Neural progenitor cell (in vitro differentiated cells): Measurements from ENCODE around the gene BNIPL. TPM values are rescaled to one million over a fixed set of nuclear protein-coding genes. Genes with fewer than 3 reads are reported as not detected.

Experiments used
- DNase-seq: peaks from one replicate; pipeline ENCODE4 v3.0.0-alpha.2; 2016; ENCODE audit warnings: low spot score
- H2AFZ ChIP-seq: fragments of 200-600 bp; sonication (generic); replicated peaks from 2 replicates; pipeline ENCODE4 v1.6.1; 2016; ENCODE audit warnings: antibody characterized with exemption
- H3F3A ChIP-seq: fragments of 200-600 bp; sonication (generic); 2 replicates; pipeline ENCODE4 v1.6.1; 2016; ENCODE audit warnings: antibody characterized with exemption, low read depth
- H3K27ac ChIP-seq: fragments of 200-600 bp; sonication (generic); 2 replicates; pipeline ENCODE4 v1.5.1; 2016; ENCODE audit warnings: mild to moderate bottlenecking
- H3K27me3 ChIP-seq: fragments of 200-600 bp; sonication (generic); 2 replicates; pipeline ENCODE4 v1.6.1; 2016; ENCODE audit warnings: mild to moderate bottlenecking, moderate library complexity
- H3K36me3 ChIP-seq: fragments of 200-600 bp; sonication (generic); 2 replicates; pipeline ENCODE4 v1.5.1; 2016
- H3K4me1 ChIP-seq: fragments of 200-600 bp; sonication (generic); 2 replicates; pipeline ENCODE4 v1.6.1; 2016; ENCODE audit warnings: mixed run types
- H3K4me2 ChIP-seq: fragments of 200-600 bp; sonication (generic); 2 replicates; pipeline ENCODE4 v1.6.1; 2016
- H3K4me3 ChIP-seq: fragments of 200-600 bp; sonication (generic); 2 replicates; pipeline ENCODE4 v1.5.1; 2016
- H3K79me2 ChIP-seq: fragments of 200-600 bp; sonication (generic); 2 replicates; pipeline ENCODE4 v1.6.1; 2016; ENCODE audit warnings: low read depth
- H3K9ac ChIP-seq: fragments of 200-600 bp; sonication (generic); 2 replicates; pipeline ENCODE4 v1.6.1; 2016
- H3K9me3 ChIP-seq: fragments of 200-600 bp; sonication (generic); 2 replicates; pipeline ENCODE4 v1.5.1; 2016; ENCODE audit warnings: low read depth
- H4K20me1 ChIP-seq: fragments of 200-600 bp; sonication (generic); 2 replicates; pipeline ENCODE4 v1.6.1; 2016; ENCODE audit warnings: low read depth
- H3K27ac Mint-ChIP-seq: 3 replicates; pipeline ENCODE4 v1.8.0; 2021; ENCODE audit warnings: mixed read lengths
- H3K27me3 Mint-ChIP-seq: 2 replicates; pipeline ENCODE4 v1.8.0; 2022; ENCODE audit warnings: low read depth, mild to moderate bottlenecking, inconsistent platforms, moderate library complexity, mixed read lengths; ENCODE audit not compliant: insufficient read depth
- H3K36me3 Mint-ChIP-seq: 3 replicates; pipeline ENCODE4 v1.8.0; 2021; ENCODE audit warnings: mixed read lengths
- H3K4me1 Mint-ChIP-seq: 3 replicates; pipeline ENCODE4 v1.8.0; 2021; ENCODE audit warnings: mixed read lengths
- H3K4me3 Mint-ChIP-seq: 3 replicates; pipeline ENCODE4 v1.8.0; 2021; ENCODE audit warnings: mild to moderate bottlenecking, moderate library complexity, mixed read lengths
- H3K9me3 Mint-ChIP-seq: 3 replicates; pipeline ENCODE4 v1.8.0; 2020; ENCODE audit warnings: mixed read lengths
- EZH2 ChIP-seq: fragments of 200-600 bp; sonication (generic); IDR thresholded peaks from 2 replicates; pipeline ENCODE4 v1.6.1; 2017; ENCODE audit warnings: antibody characterized with exemption, mild to moderate bottlenecking, moderate library complexity
- EZH2phosphoT487 ChIP-seq: fragments of 200-600 bp; sonication (generic); IDR thresholded peaks from 2 replicates; pipeline ENCODE4 v1.6.1; 2017; ENCODE audit warnings: antibody characterized with exemption
- total RNA-seq: library from RNA; depleted of rRNA; stranded (reverse); fragments of >200 nt; gene quantifications from 2 replicates; pipeline ENCODE4 v1.2.3, GENCODE V29; 2015; ENCODE audit warnings: low replicate concordance
- TF ChIP-seq, protein P1 (sequence below): fragments of 200-600 bp; sonication (generic); IDR thresholded peaks from 2 replicates; pipeline ENCODE4 v1.5.1; 2017; ENCODE audit warnings: antibody characterized with exemption, mild to moderate bottlenecking

Gene BNIPL
- total RNA-seq, 1 donor from 2014 or later = 0.97 TPM

DNA sequence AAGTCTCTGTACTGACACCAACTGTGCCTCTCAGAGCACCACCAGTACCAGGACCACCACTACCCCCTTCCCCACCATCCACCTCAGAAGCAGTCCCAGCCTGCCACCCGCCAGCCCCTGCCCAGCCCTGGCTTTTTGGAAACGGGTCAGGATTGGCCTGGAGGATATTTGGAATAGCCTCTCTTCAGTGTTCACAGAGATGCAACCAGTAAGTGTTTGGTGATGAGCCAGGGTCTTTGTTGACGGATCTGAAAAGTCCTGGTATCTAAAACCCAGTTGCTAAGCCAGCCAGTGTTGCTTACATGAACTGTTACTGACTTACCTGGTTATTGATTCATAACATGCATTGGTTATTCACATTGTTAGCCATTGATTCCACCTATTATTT is 12.3 kb downstream of the BNIPL start:
- H3K27ac Mint-ChIP-seq = no peak overlapping the region
- H3K9me3 Mint-ChIP-seq = no peaks in the 10 kb centered on the region
- Histone ChIP-seq H3K4me2 (peak overlapping the region; percentile 98), H3K36me3 (no peaks in the 10 kb centered on the region), H3K27me3 (no peaks in the 10 kb centered on the region), H3K79me2 (peaks cover 14% of the 10 kb centered on the region), H4K20me1 (no peaks in the 10 kb centered on the region), H2AFZ (no peak overlapping the region), H3K9ac (no peak overlapping the region), H3K27ac (no peak overlapping the region), H3K4me1 (peaks cover 6% of the 10 kb centered on the region), H3F3A (peaks cover 47% of the 10 kb centered on the region), H3K4me3 (peak overlapping the region; percentile 69), H3K9me3 (no peaks in the 10 kb centered on the region)
- no peak for TF ChIP-seq EZH2phosphoT487
- TF ChIP-seq, protein P1, sequence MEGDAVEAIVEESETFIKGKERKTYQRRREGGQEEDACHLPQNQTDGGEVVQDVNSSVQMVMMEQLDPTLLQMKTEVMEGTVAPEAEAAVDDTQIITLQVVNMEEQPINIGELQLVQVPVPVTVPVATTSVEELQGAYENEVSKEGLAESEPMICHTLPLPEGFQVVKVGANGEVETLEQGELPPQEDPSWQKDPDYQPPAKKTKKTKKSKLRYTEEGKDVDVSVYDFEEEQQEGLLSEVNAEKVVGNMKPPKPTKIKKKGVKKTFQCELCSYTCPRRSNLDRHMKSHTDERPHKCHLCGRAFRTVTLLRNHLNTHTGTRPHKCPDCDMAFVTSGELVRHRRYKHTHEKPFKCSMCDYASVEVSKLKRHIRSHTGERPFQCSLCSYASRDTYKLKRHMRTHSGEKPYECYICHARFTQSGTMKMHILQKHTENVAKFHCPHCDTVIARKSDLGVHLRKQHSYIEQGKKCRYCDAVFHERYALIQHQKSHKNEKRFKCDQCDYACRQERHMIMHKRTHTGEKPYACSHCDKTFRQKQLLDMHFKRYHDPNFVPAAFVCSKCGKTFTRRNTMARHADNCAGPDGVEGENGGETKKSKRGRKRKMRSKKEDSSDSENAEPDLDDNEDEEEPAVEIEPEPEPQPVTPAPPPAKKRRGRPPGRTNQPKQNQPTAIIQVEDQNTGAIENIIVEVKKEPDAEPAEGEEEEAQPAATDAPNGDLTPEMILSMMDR = no peak
- no peak for TF ChIP-seq EZH2
- peaks cover 10% of the 10 kb centered on the region for H3K36me3 Mint-ChIP-seq
- H3K27me3 Mint-ChIP-seq = peaks cover 12% of the 10 kb centered on the region
- H3K4me3 Mint-ChIP-seq = peak overlapping the region; percentile 98
- peaks cover 24% of the 10 kb centered on the region for H3K4me1 Mint-ChIP-seq
- DNase-seq = no peak

DNA sequence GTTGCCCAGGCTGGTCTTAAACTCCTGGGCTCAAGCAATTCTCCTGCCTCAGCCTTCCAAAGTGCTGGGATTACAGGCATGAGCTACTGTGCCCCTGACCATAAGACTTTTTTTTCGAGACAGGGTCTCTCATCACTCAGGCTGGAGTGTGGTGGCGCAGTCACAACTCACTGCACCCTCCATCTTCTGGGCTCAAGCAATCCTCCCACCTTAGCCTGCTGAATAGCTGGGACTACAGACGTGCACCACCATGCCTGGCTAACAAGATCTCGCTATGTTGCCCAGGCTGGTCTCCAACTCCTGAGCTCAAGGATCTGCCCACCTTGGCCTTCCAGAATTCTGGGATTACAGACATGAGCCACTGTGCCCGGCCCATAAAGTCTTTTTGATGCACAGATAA is 13.1 kb downstream of the BNIPL start:
- no peak overlapping the region for H3K27ac Mint-ChIP-seq
- peaks cover 11% of the 10 kb centered on the region for H3K36me3 Mint-ChIP-seq
- TF ChIP-seq EZH2phosphoT487 = no peak
- TF ChIP-seq, protein P1 = no peak
- no peak for TF ChIP-seq EZH2
- H3K4me1 Mint-ChIP-seq = peaks cover 24% of the 10 kb centered on the region
- H3K4me1 ChIP-seq = peaks cover 6% of the 10 kb centered on the region
- H3F3A ChIP-seq = peaks cover 47% of the 10 kb centered on the region
- no peaks in the 10 kb centered on the region for H3K36me3 ChIP-seq
- H3K27me3 ChIP-seq = no peaks in the 10 kb centered on the region
- H3K9ac ChIP-seq = no peak overlapping the region
- H2AFZ ChIP-seq = no peak overlapping the region
- H3K9me3 Mint-ChIP-seq = no peaks in the 10 kb centered on the region
- no peaks in the 10 kb centered on the region for H3K9me3 ChIP-seq
- peak overlapping the region; percentile 53 for H3K4me3 Mint-ChIP-seq
- no peak overlapping the region for H3K27ac ChIP-seq
- peak overlapping the region; percentile 29 for H3K4me2 ChIP-seq
- no peak overlapping the region for H3K4me3 ChIP-seq
- no peaks in the 10 kb centered on the region for H4K20me1 ChIP-seq
- no peak for DNase-seq
- H3K27me3 Mint-ChIP-seq = peaks cover 12% of the 10 kb centered on the region
- H3K79me2 ChIP-seq = peaks cover 14% of the 10 kb centered on the region

DNA sequence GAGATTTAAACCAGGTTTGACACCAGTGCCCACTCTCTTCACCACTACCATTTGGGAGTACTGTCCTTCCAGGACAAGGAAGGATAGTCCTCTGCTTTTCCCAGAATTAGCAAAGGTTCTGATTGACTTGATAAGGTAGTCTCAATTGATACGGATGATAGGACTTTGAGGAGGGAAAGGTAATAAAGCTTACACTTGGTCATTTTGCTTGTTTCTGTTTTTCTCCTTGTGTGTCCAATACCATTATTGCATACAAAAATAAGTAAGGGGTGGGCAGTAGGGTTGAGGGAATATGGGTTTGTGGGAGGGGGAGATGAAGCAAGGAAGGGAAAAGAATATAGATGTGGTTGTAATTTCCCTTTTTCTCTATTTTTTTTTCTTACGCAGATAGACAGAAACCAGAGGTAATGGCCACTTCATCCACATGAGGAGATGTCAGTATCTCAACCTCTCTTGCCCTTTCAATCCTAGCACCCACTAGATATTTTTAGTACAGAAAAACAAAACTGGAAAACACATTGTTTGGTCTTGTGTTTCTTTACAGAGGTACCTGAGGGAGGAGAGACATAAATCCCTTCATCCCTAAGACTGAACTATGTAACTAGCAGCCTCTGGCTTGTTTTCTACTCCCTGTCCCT is 13.8 kb downstream of the BNIPL start:
- Histone ChIP-seq H4K20me1 (no peaks in the 10 kb centered on the region), H3F3A (peaks cover 47% of the 10 kb centered on the region), H3K4me3 (peak overlapping the region; percentile 14), H3K4me1 (peaks cover 6% of the 10 kb centered on the region), H3K36me3 (no peaks in the 10 kb centered on the region), H3K27ac (peak overlapping the region; percentile 81), H3K9me3 (no peaks in the 10 kb centered on the region), H2AFZ (no peak overlapping the region), H3K4me2 (peak overlapping the region; percentile 33), H3K27me3 (no peaks in the 10 kb centered on the region), H3K79me2 (peaks cover 14% of the 10 kb centered on the region), H3K9ac (no peak overlapping the region)
- H3K36me3 Mint-ChIP-seq = peaks cover 19% of the 10 kb centered on the region
- H3K4me3 Mint-ChIP-seq = peak overlapping the region; percentile 53
- H3K27ac Mint-ChIP-seq = no peak overlapping the region
- DNase-seq = no peak
- H3K4me1 Mint-ChIP-seq = peaks cover 24% of the 10 kb centered on the region
- TF ChIP-seq EZH2 (no peak), EZH2phosphoT487 (no peak)
- TF ChIP-seq, protein P1 = no peak
- H3K9me3 Mint-ChIP-seq = no peaks in the 10 kb centered on the region
- peaks cover 12% of the 10 kb centered on the region for H3K27me3 Mint-ChIP-seq
